ENCODE results near the gene CACNA1E.

Gene CACNA1E

DNA sequence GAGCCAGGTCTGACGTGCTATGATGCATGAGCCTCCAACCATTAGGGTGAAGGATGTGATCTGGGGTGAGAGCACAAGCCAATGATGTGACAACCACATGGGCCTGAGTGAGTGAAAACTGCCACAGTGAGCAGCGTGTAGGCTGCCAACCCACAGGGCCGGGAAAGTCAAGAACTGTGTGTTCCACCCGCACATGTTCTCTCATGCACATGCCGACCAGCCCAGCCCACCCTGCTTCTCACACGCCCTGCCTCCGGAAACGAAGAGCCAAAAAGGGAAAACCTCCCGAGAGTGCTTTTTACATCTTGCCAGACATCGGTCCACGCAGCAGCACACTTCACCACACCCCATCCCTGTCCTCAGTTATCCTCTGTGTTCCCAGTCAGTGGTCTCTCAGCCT is 197.0 kb downstream of the CACNA1E start:
- H3K9ac ChIP-seq (ENCODE audit: low read length), result no peak overlapping the region
- no peak overlapping the region for H3K27ac ChIP-seq (ENCODE audit: low read depth, low read length)
- H3K4me3 ChIP-seq (ENCODE audit: low read depth, low read length), result no peak overlapping the region
- no peaks in the 10 kb centered on the region for H3K36me3 ChIP-seq (ENCODE audit: control insufficient read depth, insufficient read depth, low read length)
- no peaks in the 10 kb centered on the region for H3K27me3 ChIP-seq (ENCODE audit: control insufficient read depth, insufficient read depth, low read length)
- H3K9me3 ChIP-seq (ENCODE audit: control insufficient read depth, insufficient read depth, low read depth, low read length), result no peaks in the 10 kb centered on the region
- no peaks in the 10 kb centered on the region for H3K4me1 ChIP-seq (ENCODE audit: control insufficient read depth, insufficient read depth, low read length)

DNA sequence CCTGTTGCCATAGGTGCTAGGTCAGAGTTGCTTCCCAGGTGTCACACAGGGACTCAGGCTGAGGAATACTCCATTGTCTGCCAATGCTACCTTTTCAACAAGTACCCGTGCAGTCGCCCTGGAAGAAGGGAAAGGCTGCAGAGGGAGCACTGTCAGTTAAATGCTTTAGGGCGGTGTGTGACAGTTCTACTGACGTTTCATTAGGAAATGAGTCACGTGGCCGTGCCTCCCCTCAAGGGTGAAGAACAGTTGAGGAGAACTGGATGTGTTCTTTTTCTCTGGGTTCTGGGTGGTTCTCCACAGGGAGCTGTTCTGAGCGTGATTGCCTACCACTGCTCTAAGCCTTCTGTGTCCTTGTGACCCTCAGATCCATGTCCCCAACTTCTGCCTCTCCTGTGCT is 197.6 kb downstream of the CACNA1E start:
- Histone ChIP-seq H3K9me3 (ENCODE audit: control insufficient read depth, insufficient read depth, low read depth, low read length) (no peaks in the 10 kb centered on the region), H3K36me3 (ENCODE audit: control insufficient read depth, insufficient read depth, low read length) (no peaks in the 10 kb centered on the region), H3K9ac (ENCODE audit: low read length) (no peak overlapping the region), H3K4me1 (ENCODE audit: control insufficient read depth, insufficient read depth, low read length) (no peaks in the 10 kb centered on the region), H3K27me3 (ENCODE audit: control insufficient read depth, insufficient read depth, low read length) (no peaks in the 10 kb centered on the region), H3K4me3 (ENCODE audit: low read depth, low read length) (no peak overlapping the region), H3K27ac (ENCODE audit: low read depth, low read length) (no peak overlapping the region)

DNA sequence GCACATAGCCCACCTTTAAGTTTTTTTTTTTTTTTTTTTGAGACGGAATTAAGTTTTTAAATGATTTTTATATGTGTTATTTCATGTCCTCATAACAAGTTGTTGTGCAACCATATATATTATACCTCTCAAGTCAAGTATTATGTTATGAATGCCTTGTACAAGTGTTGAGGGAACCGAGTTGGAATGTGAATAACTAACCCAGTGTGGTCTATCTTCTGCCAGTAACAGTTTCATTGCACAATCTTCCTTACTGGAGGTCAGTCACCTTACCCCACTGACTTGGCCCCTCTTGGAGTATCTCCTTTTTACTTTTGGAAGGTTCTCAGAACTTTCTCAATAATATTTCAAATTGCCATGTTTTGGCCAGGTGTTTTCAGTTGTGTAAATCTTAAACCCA is 201.9 kb downstream of the CACNA1E start:
- Histone ChIP-seq H3K27me3 (ENCODE audit: control insufficient read depth, insufficient read depth, low read length) (no peaks in the 10 kb centered on the region), H3K9ac (ENCODE audit: low read length) (no peak overlapping the region), H3K36me3 (ENCODE audit: control insufficient read depth, insufficient read depth, low read length) (no peaks in the 10 kb centered on the region), H3K4me3 (ENCODE audit: low read depth, low read length) (no peak overlapping the region), H3K9me3 (ENCODE audit: control insufficient read depth, insufficient read depth, low read depth, low read length) (no peaks in the 10 kb centered on the region), H3K27ac (ENCODE audit: low read depth, low read length) (no peak overlapping the region), H3K4me1 (ENCODE audit: control insufficient read depth, insufficient read depth, low read length) (no peaks in the 10 kb centered on the region)

DNA sequence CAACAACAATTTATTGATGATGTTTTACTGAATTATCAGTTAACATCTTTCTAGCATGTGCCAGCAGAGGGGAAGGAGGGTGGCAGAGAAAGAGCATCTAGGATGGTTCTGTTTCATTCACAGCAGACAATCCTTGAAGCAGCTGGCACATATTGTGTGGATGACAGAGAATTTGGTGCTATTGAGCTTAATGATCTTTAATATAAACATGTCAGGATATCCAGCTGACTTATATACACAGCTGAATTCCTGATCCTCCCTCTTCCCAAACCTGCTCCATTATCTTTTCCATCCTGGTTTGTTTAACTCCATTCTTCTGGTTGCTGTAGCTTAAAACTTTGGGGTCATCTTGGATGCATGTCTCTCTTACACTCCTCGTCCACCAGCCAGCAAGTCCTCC is 218.6 kb downstream of the CACNA1E start:
- Histone ChIP-seq H3K9me3 (ENCODE audit: control insufficient read depth, insufficient read depth, low read depth, low read length) (no peaks in the 10 kb centered on the region), H3K27me3 (ENCODE audit: control insufficient read depth, insufficient read depth, low read length) (no peaks in the 10 kb centered on the region), H3K36me3 (ENCODE audit: control insufficient read depth, insufficient read depth, low read length) (no peaks in the 10 kb centered on the region), H3K4me3 (ENCODE audit: low read depth, low read length) (no peak overlapping the region), H3K27ac (ENCODE audit: low read depth, low read length) (no peak overlapping the region), H3K9ac (ENCODE audit: low read length) (no peak overlapping the region), H3K4me1 (ENCODE audit: control insufficient read depth, insufficient read depth, low read length) (no peaks in the 10 kb centered on the region)

DNA sequence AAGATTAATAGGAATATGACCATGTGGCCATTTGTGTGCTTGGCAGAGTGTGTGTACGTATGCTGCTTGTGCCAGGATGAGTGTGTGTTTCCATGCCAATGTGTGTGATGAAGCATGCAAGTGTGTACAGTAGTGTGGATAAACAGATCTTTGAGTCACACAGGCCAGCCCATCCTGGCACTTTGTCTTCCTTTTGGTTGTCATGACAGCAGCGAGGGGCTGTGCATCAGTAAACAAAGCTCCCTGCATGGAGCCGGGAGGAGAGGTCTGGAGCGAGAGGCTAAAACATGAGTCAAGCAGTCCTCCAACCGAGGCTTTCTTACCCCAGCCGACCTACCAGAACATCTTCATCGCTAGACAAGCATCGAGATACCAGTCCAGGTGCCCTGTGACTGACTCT is 221.2 kb downstream of the CACNA1E start:
- Histone ChIP-seq H3K27me3 (ENCODE audit: control insufficient read depth, insufficient read depth, low read length) (no peaks in the 10 kb centered on the region), H3K9ac (ENCODE audit: low read length) (no peak overlapping the region), H3K36me3 (ENCODE audit: control insufficient read depth, insufficient read depth, low read length) (no peaks in the 10 kb centered on the region), H3K4me1 (ENCODE audit: control insufficient read depth, insufficient read depth, low read length) (no peaks in the 10 kb centered on the region), H3K27ac (ENCODE audit: low read depth, low read length) (no peak overlapping the region), H3K9me3 (ENCODE audit: control insufficient read depth, insufficient read depth, low read depth, low read length) (no peaks in the 10 kb centered on the region), H3K4me3 (ENCODE audit: low read depth, low read length) (no peak overlapping the region)

DNA sequence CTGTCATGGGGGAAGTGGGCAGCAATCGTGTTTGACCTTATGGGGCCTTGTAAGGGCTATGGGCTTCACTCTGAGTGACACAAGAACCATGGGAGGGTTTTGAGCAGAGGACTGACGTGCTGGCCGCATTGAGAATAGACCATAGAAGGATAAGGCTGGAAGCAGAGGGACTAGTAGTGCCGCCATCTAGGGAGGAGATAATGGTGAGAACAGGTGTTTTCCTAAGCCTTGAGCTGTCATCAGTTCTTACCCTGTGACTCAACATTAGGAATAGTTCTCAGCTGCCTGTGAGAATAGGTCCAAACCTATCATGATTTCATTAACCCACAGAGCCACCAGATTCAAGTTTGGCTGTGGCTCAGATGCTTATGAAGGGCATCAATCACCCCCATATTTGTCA is 228.5 kb downstream of the CACNA1E start:
- Histone ChIP-seq H3K27ac (ENCODE audit: low read depth, low read length) (no peak overlapping the region), H3K27me3 (ENCODE audit: control insufficient read depth, insufficient read depth, low read length) (no peaks in the 10 kb centered on the region), H3K9me3 (ENCODE audit: control insufficient read depth, insufficient read depth, low read depth, low read length) (no peaks in the 10 kb centered on the region), H3K36me3 (ENCODE audit: control insufficient read depth, insufficient read depth, low read length) (no peaks in the 10 kb centered on the region), H3K9ac (ENCODE audit: low read length) (no peak overlapping the region), H3K4me3 (ENCODE audit: low read depth, low read length) (no peak overlapping the region), H3K4me1 (ENCODE audit: control insufficient read depth, insufficient read depth, low read length) (peaks cover 18% of the 10 kb centered on the region)

DNA sequence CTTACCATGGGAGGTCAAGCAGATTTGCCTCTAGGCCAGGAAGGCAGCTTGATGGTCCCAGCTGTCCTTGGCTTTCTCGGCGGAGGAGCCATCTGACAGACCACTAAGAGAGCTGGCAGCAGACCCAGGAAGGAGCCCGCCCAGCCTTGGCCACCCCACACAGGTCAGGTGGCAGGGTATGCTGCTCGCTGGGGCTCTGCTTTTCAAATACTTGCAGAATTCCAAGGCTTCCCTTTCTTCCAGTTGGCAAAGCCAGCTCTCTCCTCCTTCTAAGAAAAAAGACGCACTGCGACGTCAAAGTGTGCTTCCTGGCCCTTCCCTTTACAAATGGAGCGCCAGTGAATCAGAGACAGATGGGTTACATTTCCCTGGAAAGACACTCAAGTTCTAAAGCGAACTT is 229.4 kb downstream of the CACNA1E start:
- Histone ChIP-seq H3K9ac (ENCODE audit: low read length) (no peak overlapping the region), H3K4me1 (ENCODE audit: control insufficient read depth, insufficient read depth, low read length) (peaks cover 24% of the 10 kb centered on the region), H3K9me3 (ENCODE audit: control insufficient read depth, insufficient read depth, low read depth, low read length) (no peaks in the 10 kb centered on the region), H3K27me3 (ENCODE audit: control insufficient read depth, insufficient read depth, low read length) (no peaks in the 10 kb centered on the region), H3K36me3 (ENCODE audit: control insufficient read depth, insufficient read depth, low read length) (no peaks in the 10 kb centered on the region), H3K4me3 (ENCODE audit: low read depth, low read length) (no peak overlapping the region), H3K27ac (ENCODE audit: low read depth, low read length) (no peak overlapping the region)

DNA sequence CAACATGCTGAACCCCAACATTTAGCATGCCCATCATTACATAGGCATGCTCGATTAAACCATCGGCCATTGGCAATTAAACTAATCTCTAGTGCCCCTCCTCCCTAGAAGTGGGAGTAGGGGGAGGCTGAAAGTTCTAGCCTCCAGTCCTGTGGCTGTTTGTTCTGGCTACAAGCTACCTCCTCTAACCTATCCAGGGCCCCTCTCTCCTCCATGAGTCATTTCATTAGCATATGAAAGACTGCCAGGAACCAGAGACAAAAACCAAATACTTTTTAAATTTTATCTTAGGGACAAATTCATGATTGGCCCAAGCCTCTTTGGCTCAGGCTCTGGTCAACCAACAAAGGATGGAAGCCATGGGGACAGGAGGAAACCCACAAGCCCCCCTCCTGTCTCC is 231.1 kb downstream of the CACNA1E start:
- H3K9ac ChIP-seq (ENCODE audit: low read length), result no peak overlapping the region
- no peak overlapping the region for H3K4me3 ChIP-seq (ENCODE audit: low read depth, low read length)
- H3K9me3 ChIP-seq (ENCODE audit: control insufficient read depth, insufficient read depth, low read depth, low read length), result no peaks in the 10 kb centered on the region
- no peaks in the 10 kb centered on the region for H3K36me3 ChIP-seq (ENCODE audit: control insufficient read depth, insufficient read depth, low read length)
- no peaks in the 10 kb centered on the region for H3K27me3 ChIP-seq (ENCODE audit: control insufficient read depth, insufficient read depth, low read length)
- H3K4me1 ChIP-seq (ENCODE audit: control insufficient read depth, insufficient read depth, low read length), result peaks cover 28% of the 10 kb centered on the region
- peak overlapping the region; percentile 53; the same call in 1 of the 2 replicates for H3K27ac ChIP-seq (ENCODE audit: low read depth, low read length)

DNA sequence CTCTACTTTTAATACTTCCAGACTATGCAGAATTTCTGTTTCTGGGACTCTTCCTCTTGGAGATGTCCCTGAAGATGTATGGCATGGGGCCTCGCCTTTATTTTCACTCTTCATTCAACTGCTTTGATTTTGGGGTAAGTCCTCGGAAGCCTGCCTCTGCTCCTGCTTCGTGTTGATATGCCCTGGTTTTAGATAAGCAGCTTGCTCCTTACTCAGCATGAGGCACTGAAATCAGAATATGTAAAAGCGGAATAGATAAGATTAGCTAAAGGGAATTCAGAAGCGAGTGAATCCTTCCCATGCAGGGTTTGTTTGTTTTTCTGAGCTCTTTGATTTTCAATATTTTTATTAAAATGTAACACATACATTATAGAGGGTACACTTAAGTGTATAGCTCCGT is 234.7 kb downstream of the CACNA1E start:
- no peak overlapping the region for H3K9ac ChIP-seq (ENCODE audit: low read length)
- H3K36me3 ChIP-seq (ENCODE audit: control insufficient read depth, insufficient read depth, low read length), result no peaks in the 10 kb centered on the region
- H3K4me3 ChIP-seq (ENCODE audit: low read depth, low read length), result no peak overlapping the region
- peaks cover 5% of the 10 kb centered on the region; the same call in 1 of the 2 replicates for H3K27me3 ChIP-seq (ENCODE audit: control insufficient read depth, insufficient read depth, low read length)
- H3K4me1 ChIP-seq (ENCODE audit: control insufficient read depth, insufficient read depth, low read length), result peaks cover 28% of the 10 kb centered on the region
- no peak overlapping the region for H3K27ac ChIP-seq (ENCODE audit: low read depth, low read length)
- H3K9me3 ChIP-seq (ENCODE audit: control insufficient read depth, insufficient read depth, low read depth, low read length), result no peaks in the 10 kb centered on the region

DNA sequence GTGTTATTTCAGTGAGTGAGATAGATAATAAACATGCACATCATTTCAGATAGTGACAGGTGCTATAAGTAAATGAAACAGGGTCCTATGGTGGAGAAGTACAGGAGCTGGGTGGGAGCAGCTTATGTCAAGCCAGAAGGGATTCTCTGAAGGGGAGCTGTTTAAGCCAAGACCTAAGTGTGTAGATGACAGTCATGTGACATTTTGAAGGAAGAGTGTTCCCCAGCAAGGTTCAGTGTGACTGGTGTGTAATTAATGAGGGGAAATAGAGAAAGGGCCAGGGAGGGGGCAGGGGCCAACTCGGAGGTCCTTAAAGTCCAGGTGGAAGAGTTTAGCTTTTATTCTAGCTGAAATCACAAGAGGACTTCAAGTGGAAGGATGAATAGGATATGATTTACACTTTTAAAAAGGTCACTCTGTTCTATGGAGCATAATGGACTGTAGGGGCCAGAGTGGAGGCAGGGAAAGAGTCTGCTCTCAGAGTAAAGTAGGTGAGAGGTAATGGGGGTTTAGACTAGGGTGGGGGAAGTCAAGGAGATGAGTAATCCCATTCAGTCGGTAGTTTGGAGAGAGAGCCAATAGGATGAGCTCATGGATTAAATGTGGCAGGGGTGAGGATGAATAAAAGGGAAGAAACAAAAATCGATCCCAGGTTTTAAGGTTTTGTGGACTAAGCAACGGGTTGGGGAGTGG is 243.1 kb downstream of the CACNA1E start:
- no peaks in the 10 kb centered on the region; the same call in 1 of the 2 replicates for H3K27me3 ChIP-seq (ENCODE audit: control insufficient read depth, insufficient read depth, low read length)
- H3K4me1 ChIP-seq (ENCODE audit: control insufficient read depth, insufficient read depth, low read length), result peaks cover 4% of the 10 kb centered on the region
- no peaks in the 10 kb centered on the region for H3K9me3 ChIP-seq (ENCODE audit: control insufficient read depth, insufficient read depth, low read depth, low read length)
- no peaks in the 10 kb centered on the region for H3K36me3 ChIP-seq (ENCODE audit: control insufficient read depth, insufficient read depth, low read length)
- H3K9ac ChIP-seq (ENCODE audit: low read length), result no peak overlapping the region
- no peak overlapping the region for H3K27ac ChIP-seq (ENCODE audit: low read depth, low read length)
- H3K4me3 ChIP-seq (ENCODE audit: low read depth, low read length), result no peak overlapping the region

DNA sequence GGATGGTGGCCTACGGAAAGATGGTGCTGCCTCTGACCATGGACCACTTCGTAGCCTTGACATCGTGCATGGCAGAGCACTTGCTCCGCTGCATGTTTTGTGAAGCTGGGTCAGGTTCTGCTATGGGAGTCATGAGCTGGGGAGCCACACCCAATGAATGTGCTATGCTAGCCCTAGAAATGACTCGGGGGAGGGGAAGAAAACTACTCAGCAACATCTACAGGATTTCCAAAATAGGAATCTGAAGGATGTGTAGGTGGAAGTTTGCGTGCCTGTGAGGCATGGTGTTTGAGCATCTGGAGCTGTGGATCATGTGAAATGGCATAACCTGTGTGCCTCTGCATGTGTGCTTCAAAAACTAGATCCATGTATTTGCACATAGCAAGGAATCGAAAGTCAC is 247.3 kb downstream of the CACNA1E start:
- Histone ChIP-seq H3K27ac (ENCODE audit: low read depth, low read length) (no peak overlapping the region), H3K27me3 (ENCODE audit: control insufficient read depth, insufficient read depth, low read length) (no peaks in the 10 kb centered on the region; the same call in 1 of the 2 replicates), H3K9me3 (ENCODE audit: control insufficient read depth, insufficient read depth, low read depth, low read length) (no peaks in the 10 kb centered on the region), H3K36me3 (ENCODE audit: control insufficient read depth, insufficient read depth, low read length) (no peaks in the 10 kb centered on the region), H3K4me1 (ENCODE audit: control insufficient read depth, insufficient read depth, low read length) (peaks cover 4% of the 10 kb centered on the region), H3K9ac (ENCODE audit: low read length) (no peak overlapping the region), H3K4me3 (ENCODE audit: low read depth, low read length) (no peak overlapping the region)
